ENCODE measurements around the gene TSFM. TPM values are rescaled to one million over a fixed set of nuclear protein-coding genes. Genes with fewer than 3 reads are reported as not detected.

Gene TSFM
- polyA plus RNA-seq, 1 experiment: 15.1 TPM

DNA sequence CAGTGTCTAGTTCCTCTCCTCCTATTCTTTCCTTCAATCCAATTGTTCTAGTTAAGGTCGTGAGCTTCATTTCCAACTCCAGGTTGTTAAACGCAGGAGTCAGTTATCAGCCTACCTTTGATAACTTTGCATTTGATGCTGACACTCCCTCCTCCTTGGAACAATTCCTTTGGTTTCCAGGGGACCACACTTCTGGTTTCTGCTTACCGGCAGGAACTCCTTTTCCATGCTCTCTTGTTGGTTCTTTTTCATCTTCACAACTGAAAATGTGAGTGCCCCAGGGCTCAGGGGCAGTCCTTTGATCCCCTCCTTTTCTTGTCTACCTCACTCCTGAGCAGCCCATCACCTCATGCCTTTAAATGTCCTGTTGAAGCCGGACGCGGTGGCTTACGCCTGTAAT lies 5.2 kb upstream of the TSFM start:
- POLR2A ChIA-PET: no interaction called here
- Histone ChIP-seq H3K27me3 (ENCODE audit: control insufficient read depth, insufficient read depth, low read length) (no peaks in the 10 kb centered on the region), H3K4me3 (ENCODE audit: low read depth, low read length) (no peak overlapping the region), H3K36me3 (ENCODE audit: control insufficient read depth, insufficient read depth, low read length) (peaks cover 6% of the 10 kb centered on the region)
- no peak for DNase-seq (ENCODE audit: low read depth)
- TF ChIP-seq, protein P1, sequence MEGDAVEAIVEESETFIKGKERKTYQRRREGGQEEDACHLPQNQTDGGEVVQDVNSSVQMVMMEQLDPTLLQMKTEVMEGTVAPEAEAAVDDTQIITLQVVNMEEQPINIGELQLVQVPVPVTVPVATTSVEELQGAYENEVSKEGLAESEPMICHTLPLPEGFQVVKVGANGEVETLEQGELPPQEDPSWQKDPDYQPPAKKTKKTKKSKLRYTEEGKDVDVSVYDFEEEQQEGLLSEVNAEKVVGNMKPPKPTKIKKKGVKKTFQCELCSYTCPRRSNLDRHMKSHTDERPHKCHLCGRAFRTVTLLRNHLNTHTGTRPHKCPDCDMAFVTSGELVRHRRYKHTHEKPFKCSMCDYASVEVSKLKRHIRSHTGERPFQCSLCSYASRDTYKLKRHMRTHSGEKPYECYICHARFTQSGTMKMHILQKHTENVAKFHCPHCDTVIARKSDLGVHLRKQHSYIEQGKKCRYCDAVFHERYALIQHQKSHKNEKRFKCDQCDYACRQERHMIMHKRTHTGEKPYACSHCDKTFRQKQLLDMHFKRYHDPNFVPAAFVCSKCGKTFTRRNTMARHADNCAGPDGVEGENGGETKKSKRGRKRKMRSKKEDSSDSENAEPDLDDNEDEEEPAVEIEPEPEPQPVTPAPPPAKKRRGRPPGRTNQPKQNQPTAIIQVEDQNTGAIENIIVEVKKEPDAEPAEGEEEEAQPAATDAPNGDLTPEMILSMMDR (IDR thresholded peaks at IDR 0.05; ENCODE audit: insufficient read depth, low read depth, low read length): no peak
- CTCF ChIA-PET: interaction anchor here (1.2 kb wide), 1 partner anchor 120 kb away, joined by 3 read pairs; no protein-coding TSS in a partner anchor

DNA sequence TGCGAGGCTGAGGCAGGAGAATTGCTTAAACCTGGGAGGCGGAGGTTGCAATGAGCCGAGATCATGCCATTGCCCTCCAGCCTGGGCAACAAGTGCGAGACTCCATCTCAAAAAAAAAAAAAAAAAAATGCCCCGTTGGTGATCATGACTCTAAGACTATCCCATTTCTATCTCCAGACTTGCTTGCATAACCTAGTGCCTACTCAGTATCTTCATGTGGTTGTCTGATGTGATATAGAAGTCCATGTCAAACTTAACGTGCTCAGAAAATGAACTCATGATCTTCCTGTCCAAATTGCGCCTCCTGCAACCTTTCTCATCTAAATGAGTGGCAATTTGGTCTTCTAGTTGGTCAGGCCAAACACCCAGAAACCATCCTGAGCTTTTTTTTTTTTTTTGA lies 4.7 kb upstream of the TSFM start:
- TF ChIP-seq, protein P1 (IDR thresholded peaks at IDR 0.05; ENCODE audit: insufficient read depth, low read depth, low read length): no peak
- no peak overlapping the region for H3K4me3 ChIP-seq (ENCODE audit: low read depth, low read length)
- DNase-seq (ENCODE audit: low read depth): no peak
- H3K36me3 ChIP-seq (ENCODE audit: control insufficient read depth, insufficient read depth, low read length): peaks cover 6% of the 10 kb centered on the region
- POLR2A ChIA-PET: interaction anchor here (0.8 kb wide), 1 partner anchor 16 kb away, joined by 4 read pairs; no protein-coding TSS in a partner anchor
- CTCF ChIA-PET: no interaction called here
- H3K27me3 ChIP-seq (ENCODE audit: control insufficient read depth, insufficient read depth, low read length): no peaks in the 10 kb centered on the region

DNA sequence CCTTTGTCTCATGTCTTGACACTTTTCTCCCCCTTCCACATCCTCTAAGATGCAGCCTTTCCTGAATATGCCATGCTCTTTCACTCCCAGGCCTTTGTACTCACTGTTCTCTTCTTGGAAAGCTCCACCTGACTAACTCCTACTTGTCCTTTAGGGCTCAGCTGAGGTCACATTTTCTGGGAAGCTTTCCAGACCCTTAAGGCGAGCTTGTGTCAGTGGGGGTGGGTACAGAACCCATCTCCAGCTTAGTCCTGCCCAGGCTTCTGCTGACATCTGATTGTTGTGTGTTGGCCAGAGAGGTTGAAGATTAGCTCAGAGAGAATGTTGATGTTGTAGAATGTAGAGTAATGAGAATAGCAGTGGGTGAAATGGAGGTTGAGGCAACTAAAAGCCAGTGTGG lies 2.9 kb upstream of the TSFM start:
- Histone ChIP-seq H3K36me3 (ENCODE audit: control insufficient read depth, insufficient read depth, low read length) (peaks cover 6% of the 10 kb centered on the region), H3K27me3 (ENCODE audit: control insufficient read depth, insufficient read depth, low read length) (no peaks in the 10 kb centered on the region), H3K4me3 (ENCODE audit: low read depth, low read length) (no peak overlapping the region)
- TF ChIP-seq, protein P1 (IDR thresholded peaks at IDR 0.05; ENCODE audit: insufficient read depth, low read depth, low read length): no peak
- POLR2A ChIA-PET: no interaction called here
- CTCF ChIA-PET: interaction anchor here (1.0 to 1.2 kb wide), 2 partner anchors 23 to 28 kb away, joined by 3 to 4 read pairs; partner anchors contain the start of gene CDK4
- DNase-seq (ENCODE audit: low read depth): no peak

DNA sequence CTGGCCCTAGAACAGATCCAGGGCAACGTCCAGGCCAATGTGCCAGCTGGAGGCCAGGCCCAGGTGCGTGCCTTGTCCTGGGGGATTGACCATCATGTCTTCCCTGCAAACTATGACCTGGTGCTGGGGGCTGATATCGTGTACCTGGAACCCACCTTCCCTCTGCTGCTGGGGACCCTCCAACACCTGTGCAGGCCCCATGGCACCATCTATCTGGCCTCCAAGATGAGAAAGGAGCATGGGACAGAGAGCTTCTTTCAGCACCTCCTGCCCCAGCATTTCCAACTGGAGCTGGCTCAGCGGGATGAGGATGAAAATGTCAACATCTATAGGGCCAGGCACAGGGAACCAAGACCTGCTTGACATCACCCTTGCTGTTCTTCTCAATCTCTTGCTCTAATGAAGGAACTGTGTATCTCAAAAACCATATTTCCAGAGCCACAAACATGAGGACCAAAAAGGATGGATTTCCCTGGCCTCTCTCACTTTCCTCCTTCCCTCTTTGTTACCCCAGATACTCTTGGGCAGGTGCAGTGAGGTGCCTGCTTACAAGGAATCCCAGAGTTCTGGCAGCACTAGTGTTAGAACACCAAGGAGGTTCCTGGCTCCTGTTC lies 2.2 kb upstream of the TSFM start:
- DNase-seq (ENCODE audit: low read depth): no peak
- Histone ChIP-seq H3K4me3 (ENCODE audit: low read depth, low read length) (no peak overlapping the region), H3K36me3 (ENCODE audit: control insufficient read depth, insufficient read depth, low read length) (peaks cover 6% of the 10 kb centered on the region), H3K27me3 (ENCODE audit: control insufficient read depth, insufficient read depth, low read length) (no peaks in the 10 kb centered on the region)
- ChIA-PET POLR2A (no interaction called here), CTCF (interaction anchor here (1.0 to 1.2 kb wide), 2 partner anchors 22 to 28 kb away, joined by 3 to 4 read pairs; partner anchors contain the start of gene CDK4)
- TF ChIP-seq, protein P1 (IDR thresholded peaks at IDR 0.05; ENCODE audit: insufficient read depth, low read depth, low read length): no peak

DNA sequence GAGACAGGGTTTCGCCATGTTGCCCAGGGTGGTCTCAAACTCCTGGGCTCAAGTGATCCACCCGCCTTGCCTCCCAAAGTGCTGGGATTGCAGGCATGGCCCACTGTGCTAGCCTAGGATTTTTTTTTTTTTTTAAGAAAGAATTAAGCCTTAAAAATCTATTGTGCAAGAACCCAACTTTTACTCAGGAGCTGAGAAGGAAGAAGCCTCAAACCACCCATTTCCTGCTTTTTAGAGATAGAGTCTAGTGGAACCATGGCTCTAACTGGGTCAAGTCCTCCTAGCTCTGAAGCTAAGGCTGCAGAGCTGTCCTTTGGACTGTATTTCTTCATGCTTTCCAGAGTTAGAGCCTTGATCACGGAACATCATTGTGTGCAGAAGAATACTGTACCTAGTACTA lies 1.3 kb upstream of the TSFM start:
- H3K36me3 ChIP-seq (ENCODE audit: control insufficient read depth, insufficient read depth, low read length): peaks cover 9% of the 10 kb centered on the region
- no peak overlapping the region for H3K4me3 ChIP-seq (ENCODE audit: low read depth, low read length)
- TF ChIP-seq, protein P1 (IDR thresholded peaks at IDR 0.05; ENCODE audit: insufficient read depth, low read depth, low read length): no peak
- ChIA-PET CTCF (interaction anchor here (1.0 to 1.2 kb wide), 5 partner anchors 9 to 124 kb away, joined by 3 to 5 read pairs (median 4); partner anchors contain the start of genes EEF1AKMT3 and METTL1), POLR2A (interaction anchor here (0.6 kb wide), 1 partner anchor 51 kb away, joined by 3 read pairs; no protein-coding TSS in a partner anchor)
- H3K27me3 ChIP-seq (ENCODE audit: control insufficient read depth, insufficient read depth, low read length): no peaks in the 10 kb centered on the region
- DNase-seq (ENCODE audit: low read depth): no peak

All from BJ (cell line).